ENCODE results near the gene PEBP1. TPM values are rescaled to one million over a fixed set of nuclear protein-coding genes. Genes with fewer than 3 reads are reported as not detected.
A peak's percentile ranks its signal among the peaks of the same experiment; 100 is the strongest.

Gene PEBP1
- total and polyA plus RNA-seq, 2 of the 4 experiments (the other 2 are of a cell fraction): 129 to 161 TPM

DNA sequence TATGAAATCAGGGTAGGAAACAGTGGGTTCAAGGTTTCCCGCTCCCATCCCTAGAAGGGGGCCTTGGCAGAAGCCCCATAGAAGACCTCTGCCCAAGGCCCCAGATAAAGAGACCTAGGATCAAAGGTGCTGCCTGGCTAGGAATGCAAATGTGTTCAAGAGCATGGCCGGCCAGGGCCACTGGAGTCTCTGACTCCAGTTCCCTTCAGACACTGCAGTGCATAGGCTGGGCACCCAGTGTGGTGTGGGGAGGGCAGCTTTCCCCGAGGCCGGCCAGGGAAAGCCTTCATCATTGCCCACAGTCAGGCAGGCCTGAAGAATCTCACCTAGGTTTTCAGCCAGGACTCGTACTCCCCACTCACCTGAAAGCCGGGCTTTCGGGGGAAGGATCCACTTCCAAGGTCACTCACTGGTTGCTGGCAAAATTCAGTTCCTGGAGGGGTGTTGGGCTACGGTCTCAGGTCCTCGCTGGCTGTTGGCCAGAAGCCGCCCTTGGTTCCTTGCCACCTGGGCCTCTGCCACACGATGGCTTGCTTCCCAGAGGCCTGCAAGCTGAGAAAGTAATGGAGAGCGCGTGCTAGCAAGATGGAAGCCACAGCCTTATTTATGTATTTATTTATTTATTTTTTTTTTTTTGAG, 9.7 kb upstream of the PEBP1 start:
- dilution Hi-C loops (cut with HindIII; ENCODE audit: low sequenced_read_pairs, unreplicated experiment) (no loop called here), in situ Hi-C loops (cut with MboI; ENCODE audit: low sequenced_read_pairs) (loop anchor here (25.0 kb wide), 1 partner anchor 264 kb away; no protein-coding TSS in a partner anchor), intact Hi-C loops (cut with micrococcal nuclease) (no loop called here)
- H3K23ac ChIP-seq (ENCODE audit: low read depth, low read length): no peak overlapping the region
- no CpG with 5 or more reads among the region's 13 CpGs for WGBS, 2 experiments (ENCODE audit: extremely low coverage in 2 of 2, insufficient read length in 1 of 2)
- H3K27ac ChIP-seq (ENCODE audit: insufficient read depth, low read length): no peak overlapping the region
- H3K4me2 ChIP-seq (ENCODE audit: low read depth, low read length): no peak overlapping the region
- TF ChIP-seq FOS (IDR thresholded peaks at IDR 0.05; ENCODE audit: low read depth, low read length) (no peak), SMC3 (IDR thresholded peaks at IDR 0.05; ENCODE audit: low read depth, low read length) (no peak), CHD1 (IDR thresholded peaks at IDR 0.05; ENCODE audit: low read depth, low read length) (no peak), MXI1 (IDR thresholded peaks at IDR 0.05; ENCODE audit: borderline replicate concordance, low read depth, low read length) (no peak), POLR2A (IDR thresholded peaks at IDR 0.05; ENCODE audit: low read depth, low read length) (no peak), RFX5 (IDR thresholded peaks at IDR 0.05; ENCODE audit: low read depth, low read length) (no peak), MAFK (IDR thresholded peaks at IDR 0.05; ENCODE audit: low read depth, low read length) (no peak), CEBPB (IDR thresholded peaks at IDR 0.05; ENCODE audit: low read depth, low read length) (no peak), RAD21 (IDR thresholded peaks at IDR 0.05; ENCODE audit: low read length) (no peak)
- TF ChIP-seq, protein P1, sequence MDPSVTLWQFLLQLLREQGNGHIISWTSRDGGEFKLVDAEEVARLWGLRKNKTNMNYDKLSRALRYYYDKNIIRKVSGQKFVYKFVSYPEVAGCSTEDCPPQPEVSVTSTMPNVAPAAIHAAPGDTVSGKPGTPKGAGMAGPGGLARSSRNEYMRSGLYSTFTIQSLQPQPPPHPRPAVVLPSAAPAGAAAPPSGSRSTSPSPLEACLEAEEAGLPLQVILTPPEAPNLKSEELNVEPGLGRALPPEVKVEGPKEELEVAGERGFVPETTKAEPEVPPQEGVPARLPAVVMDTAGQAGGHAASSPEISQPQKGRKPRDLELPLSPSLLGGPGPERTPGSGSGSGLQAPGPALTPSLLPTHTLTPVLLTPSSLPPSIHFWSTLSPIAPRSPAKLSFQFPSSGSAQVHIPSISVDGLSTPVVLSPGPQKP (IDR thresholded peaks at IDR 0.05; ENCODE audit: borderline replicate concordance, low read depth, low read length): no peak
- TF ChIP-seq, protein P2, sequence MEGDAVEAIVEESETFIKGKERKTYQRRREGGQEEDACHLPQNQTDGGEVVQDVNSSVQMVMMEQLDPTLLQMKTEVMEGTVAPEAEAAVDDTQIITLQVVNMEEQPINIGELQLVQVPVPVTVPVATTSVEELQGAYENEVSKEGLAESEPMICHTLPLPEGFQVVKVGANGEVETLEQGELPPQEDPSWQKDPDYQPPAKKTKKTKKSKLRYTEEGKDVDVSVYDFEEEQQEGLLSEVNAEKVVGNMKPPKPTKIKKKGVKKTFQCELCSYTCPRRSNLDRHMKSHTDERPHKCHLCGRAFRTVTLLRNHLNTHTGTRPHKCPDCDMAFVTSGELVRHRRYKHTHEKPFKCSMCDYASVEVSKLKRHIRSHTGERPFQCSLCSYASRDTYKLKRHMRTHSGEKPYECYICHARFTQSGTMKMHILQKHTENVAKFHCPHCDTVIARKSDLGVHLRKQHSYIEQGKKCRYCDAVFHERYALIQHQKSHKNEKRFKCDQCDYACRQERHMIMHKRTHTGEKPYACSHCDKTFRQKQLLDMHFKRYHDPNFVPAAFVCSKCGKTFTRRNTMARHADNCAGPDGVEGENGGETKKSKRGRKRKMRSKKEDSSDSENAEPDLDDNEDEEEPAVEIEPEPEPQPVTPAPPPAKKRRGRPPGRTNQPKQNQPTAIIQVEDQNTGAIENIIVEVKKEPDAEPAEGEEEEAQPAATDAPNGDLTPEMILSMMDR (conservative IDR thresholded peaks at IDR 0.05; ENCODE audit: low read depth, low read length): no peak
- TF ChIP-seq, protein P3, sequence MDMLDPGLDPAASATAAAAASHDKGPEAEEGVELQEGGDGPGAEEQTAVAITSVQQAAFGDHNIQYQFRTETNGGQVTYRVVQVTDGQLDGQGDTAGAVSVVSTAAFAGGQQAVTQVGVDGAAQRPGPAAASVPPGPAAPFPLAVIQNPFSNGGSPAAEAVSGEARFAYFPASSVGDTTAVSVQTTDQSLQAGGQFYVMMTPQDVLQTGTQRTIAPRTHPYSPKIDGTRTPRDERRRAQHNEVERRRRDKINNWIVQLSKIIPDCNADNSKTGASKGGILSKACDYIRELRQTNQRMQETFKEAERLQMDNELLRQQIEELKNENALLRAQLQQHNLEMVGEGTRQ (IDR thresholded peaks at IDR 0.05; ENCODE audit: low read depth, low read length): no peak
- no peak for ATAC-seq (ENCODE audit: low read depth)
- H4K5ac ChIP-seq (ENCODE audit: low read depth, low read length): no peak overlapping the region
- no peak overlapping the region for H3K4me3 ChIP-seq (ENCODE audit: insufficient read depth, low read depth, low read length)
- H2BK20ac ChIP-seq (ENCODE audit: low read depth, low read length): no peak overlapping the region
- H2AK9ac ChIP-seq (replicated peaks; ENCODE audit: low read depth, low read length, poor library complexity): no peak overlapping the region
- no peaks in the 10 kb centered on the region for H3K27me3 ChIP-seq (ENCODE audit: control insufficient read depth, insufficient read depth, low read length)
- H3K36me3 ChIP-seq (ENCODE audit: control insufficient read depth, insufficient read depth, low read length): no peaks in the 10 kb centered on the region
- no TSS peak for BruUV-seq (replicated peaks)
- ChIA-PET POLR2A (ENCODE audit: unreplicated experiment) (no interaction called here), CTCF (interaction anchor here (0.7 kb wide), 1 partner anchor 16 kb away, joined by 5 read pairs; no protein-coding TSS in a partner anchor)
- no peak overlapping the region for H2BK5ac ChIP-seq (ENCODE audit: low read depth, low read length, poor library complexity, severe bottlenecking)
- no peak overlapping the region for H3K14ac ChIP-seq (replicated peaks; ENCODE audit: low read depth, low read length)
- no peak overlapping the region for H4K91ac ChIP-seq (ENCODE audit: insufficient read depth, low read depth, low read length)
- no peak overlapping the region for H3K18ac ChIP-seq (ENCODE audit: low read depth, low read length)
- H2BK15ac ChIP-seq (ENCODE audit: low read depth, low read length): no peak overlapping the region
- no peaks in the 10 kb centered on the region for H3K9me3 ChIP-seq (ENCODE audit: control insufficient read depth, insufficient read depth, low read length)
- no peaks in the 10 kb centered on the region for H4K20me1 ChIP-seq (ENCODE audit: insufficient read depth, low read length)
- H3K4me1 ChIP-seq (ENCODE audit: control insufficient read depth, insufficient read depth, low read length): no peaks in the 10 kb centered on the region
- H3K79me1 ChIP-seq (ENCODE audit: low read depth in 1 of 2, low read length in 2 of 2): no peaks in the 10 kb centered on the region
- no peak overlapping the region for H2AK5ac ChIP-seq (ENCODE audit: low read depth, low read length)
- no peak for DNase-seq
- H3K4ac ChIP-seq (ENCODE audit: low read depth, low read length): no peak overlapping the region
- H2BK120ac ChIP-seq (ENCODE audit: low read depth, low read length): no peak overlapping the region
- no peak overlapping the region for H3K56ac ChIP-seq (ENCODE audit: extremely low read depth, insufficient read depth, low read length)
- peak overlapping the region; percentile 21 for H2AFZ ChIP-seq (replicated peaks; ENCODE audit: low read length, poor library complexity)
- H3K9me1 ChIP-seq (ENCODE audit: insufficient read depth, low read length): no peaks in the 10 kb centered on the region
- no peak overlapping the region for H3K9ac ChIP-seq (ENCODE audit: low read depth, low read length)
- no peak overlapping the region for H4K8ac ChIP-seq (ENCODE audit: low read depth in 2 of 2, low read length in 2 of 2)

Data from IMR-90 (cell line).